GM12873 (cell line): ENCODE results near the gene PRDM8.
A peak's percentile ranks its signal among the peaks of the same experiment; 100 is the strongest.

Experiments used
- TF ChIP-seq, protein P1 (sequence below): IDR thresholded peaks from 2 replicates; pipeline ENCODE4 v1.5.1; 2012; ENCODE audit warnings: low read depth, mild to moderate bottlenecking, moderate library complexity, low read length, control low read depth; ENCODE audit not compliant: insufficient read depth; ENCODE audit errors: missing control alignments

Gene PRDM8

DNA sequence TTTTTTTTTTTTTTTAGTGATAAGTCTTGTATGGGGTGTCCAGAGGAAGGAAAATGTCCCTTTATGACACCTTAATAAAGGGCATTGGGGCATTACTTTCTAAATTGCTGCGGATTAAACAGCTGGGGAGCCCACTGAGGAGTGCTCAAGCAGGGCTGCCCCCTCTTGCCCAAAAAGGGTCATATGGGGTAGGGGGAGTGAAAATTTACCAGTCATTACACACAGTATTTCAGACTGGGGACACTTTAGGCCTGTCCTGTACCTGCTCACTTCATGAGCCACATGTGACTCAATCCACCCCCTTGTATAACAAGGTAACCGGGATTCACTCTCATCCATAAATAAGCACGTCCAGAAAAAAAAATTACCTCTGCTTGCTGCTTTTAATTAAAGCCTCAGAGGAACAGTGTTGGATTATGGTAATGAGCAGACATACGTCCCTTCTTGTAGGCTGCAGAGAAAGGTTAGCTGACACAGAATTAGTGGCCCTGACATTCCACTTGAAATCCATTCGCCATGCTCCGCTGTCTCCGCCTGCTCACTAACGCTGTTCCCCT lies 1.8 kb downstream of the PRDM8 start:
- TF ChIP-seq, protein P1, sequence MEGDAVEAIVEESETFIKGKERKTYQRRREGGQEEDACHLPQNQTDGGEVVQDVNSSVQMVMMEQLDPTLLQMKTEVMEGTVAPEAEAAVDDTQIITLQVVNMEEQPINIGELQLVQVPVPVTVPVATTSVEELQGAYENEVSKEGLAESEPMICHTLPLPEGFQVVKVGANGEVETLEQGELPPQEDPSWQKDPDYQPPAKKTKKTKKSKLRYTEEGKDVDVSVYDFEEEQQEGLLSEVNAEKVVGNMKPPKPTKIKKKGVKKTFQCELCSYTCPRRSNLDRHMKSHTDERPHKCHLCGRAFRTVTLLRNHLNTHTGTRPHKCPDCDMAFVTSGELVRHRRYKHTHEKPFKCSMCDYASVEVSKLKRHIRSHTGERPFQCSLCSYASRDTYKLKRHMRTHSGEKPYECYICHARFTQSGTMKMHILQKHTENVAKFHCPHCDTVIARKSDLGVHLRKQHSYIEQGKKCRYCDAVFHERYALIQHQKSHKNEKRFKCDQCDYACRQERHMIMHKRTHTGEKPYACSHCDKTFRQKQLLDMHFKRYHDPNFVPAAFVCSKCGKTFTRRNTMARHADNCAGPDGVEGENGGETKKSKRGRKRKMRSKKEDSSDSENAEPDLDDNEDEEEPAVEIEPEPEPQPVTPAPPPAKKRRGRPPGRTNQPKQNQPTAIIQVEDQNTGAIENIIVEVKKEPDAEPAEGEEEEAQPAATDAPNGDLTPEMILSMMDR = no peak

DNA sequence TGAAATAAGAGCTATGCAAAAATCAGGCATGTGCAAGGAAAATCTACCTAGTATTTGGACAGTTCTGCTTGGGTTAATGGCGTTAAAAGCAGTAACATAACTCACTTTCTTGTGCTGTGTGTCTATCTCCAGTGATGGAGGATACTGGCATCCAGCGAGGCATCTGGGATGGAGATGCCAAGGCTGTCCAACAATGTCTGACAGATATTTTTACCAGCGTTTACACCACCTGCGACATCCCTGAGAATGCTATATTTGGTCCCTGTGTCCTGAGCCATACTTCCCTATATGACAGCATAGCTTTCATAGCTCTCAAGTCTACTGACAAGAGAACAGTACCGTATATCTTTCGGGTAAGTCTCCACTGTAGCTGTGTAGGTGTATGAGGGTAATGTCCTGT lies 2.6 kb downstream of the PRDM8 start:
- TF ChIP-seq, protein P1 = no peak

DNA sequence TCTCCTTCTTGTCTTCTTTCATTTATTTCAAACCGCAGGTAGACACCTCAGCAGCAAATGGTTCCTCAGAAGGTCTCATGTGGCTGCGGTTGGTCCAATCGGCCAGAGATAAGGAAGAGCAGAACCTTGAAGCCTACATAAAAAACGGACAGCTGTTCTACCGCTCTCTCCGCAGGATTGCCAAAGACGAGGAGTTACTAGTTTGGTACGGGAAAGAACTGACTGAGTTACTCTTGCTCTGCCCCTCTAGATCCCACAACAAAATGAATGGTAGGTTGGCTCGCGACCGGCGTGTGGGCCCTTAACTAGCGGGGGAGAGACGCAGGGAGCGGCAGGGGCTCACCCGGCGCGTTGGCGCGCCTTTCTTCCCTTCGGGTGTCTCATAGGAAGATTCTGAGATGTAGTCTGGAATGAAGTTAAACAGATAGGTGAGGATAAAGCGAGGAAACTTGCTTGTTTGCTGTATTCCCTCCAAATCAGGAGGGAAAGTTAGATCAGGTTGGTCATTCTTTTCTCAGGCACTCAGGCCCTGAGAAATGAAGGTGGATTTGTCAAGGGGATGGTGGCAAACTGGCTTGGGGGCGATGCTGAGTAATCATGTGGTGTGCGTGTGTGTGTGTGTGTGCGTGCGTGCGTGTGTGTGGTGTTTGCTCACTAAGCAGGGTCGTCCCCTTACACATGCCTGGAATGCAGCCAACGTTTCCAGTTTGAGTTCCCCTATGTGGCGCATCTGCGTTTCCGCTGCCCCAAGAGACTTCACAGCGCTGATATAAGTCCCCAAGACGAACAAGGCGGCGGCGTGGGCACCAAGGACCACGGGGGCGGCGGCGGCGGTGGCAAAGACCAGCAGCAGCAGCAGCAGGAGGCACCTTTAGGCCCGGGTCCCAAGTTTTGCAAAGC lies 4.2 kb downstream of the PRDM8 start:
- TF ChIP-seq, protein P1 = no peak

DNA sequence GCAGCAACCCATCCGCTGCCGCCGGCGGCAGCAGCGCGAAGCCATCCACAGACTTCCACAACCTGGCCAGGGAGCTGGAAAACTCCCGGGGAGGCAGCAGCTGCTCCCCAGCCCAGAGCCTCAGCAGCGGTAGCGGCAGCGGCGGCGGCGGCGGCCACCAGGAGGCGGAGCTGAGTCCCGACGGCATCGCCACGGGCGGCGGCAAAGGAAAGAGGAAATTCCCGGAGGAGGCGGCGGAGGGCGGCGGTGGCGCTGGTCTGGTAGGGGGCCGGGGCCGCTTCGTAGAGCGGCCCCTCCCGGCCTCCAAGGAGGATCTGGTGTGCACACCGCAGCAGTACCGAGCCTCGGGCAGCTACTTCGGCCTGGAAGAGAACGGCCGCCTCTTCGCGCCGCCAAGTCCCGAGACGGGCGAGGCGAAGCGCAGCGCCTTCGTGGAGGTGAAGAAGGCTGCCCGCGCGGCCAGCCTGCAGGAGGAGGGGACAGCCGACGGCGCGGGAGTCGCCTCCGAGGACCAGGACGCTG lies 4.9 kb downstream of the PRDM8 start:
- TF ChIP-seq, protein P1 = peak; percentile 62

DNA sequence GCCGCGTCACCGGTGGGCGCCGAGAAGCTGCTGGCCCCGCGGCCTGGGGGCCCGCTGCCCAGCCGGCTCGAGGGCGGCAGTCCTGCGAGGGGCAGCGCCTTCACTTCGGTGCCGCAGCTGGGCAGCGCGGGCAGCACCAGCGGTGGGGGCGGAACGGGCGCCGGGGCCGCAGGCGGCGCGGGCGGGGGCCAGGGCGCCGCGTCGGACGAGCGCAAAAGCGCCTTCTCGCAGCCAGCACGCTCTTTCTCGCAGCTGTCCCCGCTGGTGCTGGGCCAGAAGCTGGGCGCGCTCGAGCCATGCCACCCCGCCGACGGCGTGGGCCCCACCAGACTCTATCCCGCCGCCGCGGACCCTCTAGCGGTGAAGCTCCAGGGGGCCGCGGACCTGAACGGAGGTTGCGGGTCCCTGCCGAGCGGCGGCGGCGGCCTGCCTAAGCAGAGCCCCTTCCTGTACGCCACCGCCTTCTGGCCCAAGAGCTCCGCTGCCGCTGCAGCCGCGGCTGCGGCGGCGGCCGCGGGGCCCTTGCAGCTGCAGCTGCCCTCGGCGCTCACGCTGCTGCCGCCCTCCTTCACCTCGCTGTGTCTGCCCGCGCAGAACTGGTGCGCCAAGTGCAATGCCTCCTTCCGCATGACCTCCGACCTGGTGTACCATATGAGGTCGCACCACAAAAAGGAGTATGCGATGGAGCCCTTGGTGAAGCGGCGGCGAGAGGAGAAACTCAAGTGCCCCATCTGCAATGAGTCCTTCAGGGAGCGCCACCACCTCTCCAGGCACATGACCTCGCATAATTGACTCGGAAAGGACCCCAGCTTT lies 5.6 kb downstream of the PRDM8 start:
- TF ChIP-seq, protein P1 = no peak

DNA sequence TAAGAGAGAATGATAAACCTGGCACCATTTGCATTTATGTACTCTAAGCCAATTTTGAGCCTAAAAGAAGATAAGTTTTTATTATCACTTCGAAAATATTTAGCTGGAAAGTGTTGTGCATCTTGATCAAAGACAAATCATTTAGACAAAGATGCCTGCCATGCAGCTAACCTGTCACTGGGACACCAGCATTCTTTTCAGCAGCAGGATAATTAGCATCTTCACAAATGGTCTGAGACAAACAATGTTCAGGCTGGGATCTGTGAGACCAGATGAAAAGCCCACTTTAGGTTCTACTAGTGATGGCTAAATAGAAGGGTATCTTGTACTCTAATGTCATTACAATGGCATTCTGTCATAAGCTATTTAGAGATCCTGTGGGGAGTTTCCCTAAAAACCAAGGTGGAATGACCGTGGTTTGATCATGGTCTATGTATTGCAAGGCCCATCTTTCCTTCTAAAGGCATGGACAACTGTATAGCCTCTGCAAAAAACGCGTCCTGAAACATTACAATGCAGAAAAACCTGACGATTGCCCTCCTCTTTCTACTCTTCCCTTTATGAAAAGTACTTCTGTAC lies 7.2 kb downstream of the PRDM8 start:
- TF ChIP-seq, protein P1 = no peak
